ENCODE measurements around the gene MSMO1. TPM values are rescaled to one million over a fixed set of nuclear protein-coding genes. Genes with fewer than 3 reads are reported as not detected.

The MSMO1 gene
- total RNA-seq, 4 donors from 2014 or later = 10.7 to 148 (median 111) TPM

- no peak for TF ChIP-seq POLR2A (IDR thresholded peaks at IDR 0.05)
- no peak for TF ChIP-seq CTCF (IDR thresholded peaks at IDR 0.05)
- Histone ChIP-seq H3K27ac (no peak overlapping the region), H3K27me3 (no peaks in the 10 kb centered on the region), H3K4me1 (no peaks in the 10 kb centered on the region), H3K9me3 (no peaks in the 10 kb centered on the region), H3K4me3 (no peak overlapping the region), H3K36me3 (no peaks in the 10 kb centered on the region)
- DNase-seq = no peak
Observed at GRCh38 chr4:165386328-165386727, 58.9 kb downstream of the MSMO1 start.

GRCh38 chr4:165388756-165389155 is 61.3 kb downstream of the MSMO1 start:
- Histone ChIP-seq H3K27ac (no peak overlapping the region), H3K36me3 (no peaks in the 10 kb centered on the region)
- no peak for DNase-seq

More at GRCh38 chr4:165388756-165389155, 61.3 kb downstream of the MSMO1 start:
- Histone ChIP-seq H3K4me3 (no peak overlapping the region), H3K4me1 (no peaks in the 10 kb centered on the region), H3K9me3 (no peaks in the 10 kb centered on the region), H3K27me3 (no peaks in the 10 kb centered on the region)
- no peak for TF ChIP-seq CTCF (IDR thresholded peaks at IDR 0.05)
- no peak for TF ChIP-seq POLR2A (IDR thresholded peaks at IDR 0.05)

Small RNA genes lying within 50 kb of the gene (small RNA-seq; reads per million reads assigned to genes)
- gene MIR578 = 0 to 0.12 reads per million in 2 donors

Other genes with a start within 250 kb of the MSMO1 start
- 10 to 100 TPM in 3 of 4 donors, 1 to 10 TPM in 1; 6.2 to 13.5 (median 13.3) TPM for gene TMEM192, start 214.8 kb upstream of the MSMO1 start, total RNA-seq
- gene KLHL2, start 120.1 kb upstream of the MSMO1 start, total RNA-seq = 10 to 100 TPM in 2 of 4 donors, 1 to 10 TPM in 2; 6.1 to 26.4 (median 10.6) TPM
- 10 to 100 TPM; 23.6 to 31.3 (median 25.8) TPM for gene CPE, start 51.3 kb downstream of the MSMO1 start, total RNA-seq

Data from Peyer's patch (tissue), 4 donors.